ENCODE data around the gene CDH12. TPM values are rescaled to one million over a fixed set of nuclear protein-coding genes. Genes with fewer than 3 reads are reported as not detected.
"Not testable (repeated sequence)": the region's sequence is repeated elsewhere in the genome, so short reads cannot be mapped to it uniquely, and the experiment has no call there.

The CDH12 gene
- total and polyA plus RNA-seq, 4 donors, result 0.02 to 3.7 (median 0.31) TPM; not detected in 1

GRCh38 chr5:22295832-22296231, 557.3 kb downstream of the CDH12 start:
- Histone ChIP-seq H3K27ac (ENCODE audit: low read depth in 1 of 2, low read length in 1 of 2) (no peak overlapping the region), H3K9me3 (ENCODE audit: control insufficient read depth in 4 of 4, insufficient read depth in 3 of 4, low read length in 3 of 4) (peaks cover 0 to 15% (median 2%) of the 10 kb centered on the region in 4 donors), H3K9ac (ENCODE audit: insufficient read depth in 1 of 2, low read length in 2 of 2) (no peak overlapping the region), H3K4me3 (no peak overlapping the region), H3K36me3 (ENCODE audit: control insufficient read depth in 4 of 4, insufficient read depth in 4 of 4, low read length in 4 of 4) (no peaks in the 10 kb centered on the region), H3K4me1 (ENCODE audit: control insufficient read depth in 5 of 5, insufficient read depth in 5 of 5, low read length in 5 of 5) (no peaks in the 10 kb centered on the region), H3K27me3 (ENCODE audit: control insufficient read depth in 3 of 3, insufficient read depth in 3 of 3, low read length in 2 of 3) (no peaks in the 10 kb centered on the region)
- no peak for TF ChIP-seq CTCF (IDR thresholded peaks at IDR 0.05; ENCODE audit: control extremely low read depth, extremely low read depth)
- ATAC-seq (ENCODE audit: insufficient read depth, low FRiP score) (no peak), DNase-seq (no peak)
- WGBS, 2 donors, result 73 to 86% methylated on average over 1 of the region's 1 CpG

DNA sequence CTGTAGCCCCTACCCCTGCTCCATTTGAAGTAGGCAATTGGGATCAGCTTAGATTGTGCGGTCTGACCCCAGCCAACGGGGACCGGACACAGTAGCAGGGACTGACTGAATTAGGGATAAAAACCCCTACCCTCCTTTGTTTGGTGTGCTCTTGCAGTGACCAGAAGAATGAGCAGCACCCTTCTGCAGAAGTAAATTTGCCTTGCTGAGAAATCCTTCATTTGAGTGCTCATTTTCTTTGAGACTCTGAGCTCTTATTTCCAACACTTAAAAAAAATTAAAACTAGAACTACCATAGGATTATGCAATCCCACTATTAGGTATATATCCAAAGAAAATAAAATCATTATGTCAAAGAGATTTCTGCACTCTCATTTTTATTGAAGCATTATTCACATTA, 560.0 kb downstream of the CDH12 start:
- no peak overlapping the region for H3K9ac ChIP-seq (ENCODE audit: insufficient read depth in 1 of 2, low read length in 2 of 2)
- 88 to 95% methylated on average over 3 of the region's 3 CpGs for WGBS, 2 donors

DNA sequence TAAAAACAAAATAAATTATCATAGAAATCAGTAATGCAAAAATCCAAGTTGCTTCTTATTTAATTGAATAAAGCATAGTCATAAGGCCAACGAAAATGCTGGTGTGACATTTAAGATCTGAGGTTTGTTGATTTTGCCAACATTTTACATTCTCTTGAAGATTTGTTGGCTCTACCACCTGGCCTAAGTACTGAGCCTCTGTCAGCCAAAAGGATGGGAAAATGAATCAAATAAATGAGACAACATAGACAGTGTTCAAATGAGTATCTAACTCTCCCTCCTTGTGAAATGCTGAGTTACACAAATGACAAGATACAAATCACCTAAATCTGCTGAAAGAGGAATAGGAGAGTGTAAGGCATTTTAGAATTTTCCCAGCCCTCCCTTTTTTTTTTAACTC, 575.0 kb downstream of the CDH12 start:
- WGBS, 2 donors, result 63 to 87% methylated on average over 1 of the region's 1 CpG
- H3K4me3 ChIP-seq, result no peak overlapping the region
- H3K4me1 ChIP-seq (ENCODE audit: control insufficient read depth in 5 of 5, insufficient read depth in 5 of 5, low read length in 5 of 5), result no peaks in the 10 kb centered on the region
- ATAC-seq (ENCODE audit: insufficient read depth, low FRiP score) (no peak), DNase-seq (no peak)
- no peak overlapping the region for H3K9ac ChIP-seq (ENCODE audit: insufficient read depth in 1 of 2, low read length in 2 of 2)
- H3K27me3 ChIP-seq (ENCODE audit: control insufficient read depth in 3 of 3, insufficient read depth in 3 of 3, low read length in 2 of 3), result no peaks in the 10 kb centered on the region
- H3K36me3 ChIP-seq (ENCODE audit: control insufficient read depth in 4 of 4, insufficient read depth in 4 of 4, low read length in 4 of 4), result no peaks in the 10 kb centered on the region
- H3K9me3 ChIP-seq (ENCODE audit: control insufficient read depth in 4 of 4, insufficient read depth in 3 of 4, low read length in 3 of 4), result no peaks in the 10 kb centered on the region
- H3K27ac ChIP-seq (ENCODE audit: low read depth in 1 of 2, low read length in 1 of 2), result no peak overlapping the region
- no peak for TF ChIP-seq CTCF (IDR thresholded peaks at IDR 0.05; ENCODE audit: control extremely low read depth, extremely low read depth)

More for the DNA sequence above, 560.0 kb downstream of the CDH12 start:
- no peaks in the 10 kb centered on the region for H3K27me3 ChIP-seq (ENCODE audit: control insufficient read depth in 3 of 3, insufficient read depth in 3 of 3, low read length in 2 of 3)
- DNase-seq (no peak), ATAC-seq (ENCODE audit: insufficient read depth, low FRiP score) (no peak)
- H3K27ac ChIP-seq (ENCODE audit: low read depth in 1 of 2, low read length in 1 of 2), result no peak overlapping the region
- no peaks in the 10 kb centered on the region for H3K4me1 ChIP-seq (ENCODE audit: control insufficient read depth in 5 of 5, insufficient read depth in 5 of 5, low read length in 5 of 5)
- H3K4me3 ChIP-seq, result no peak overlapping the region
- TF ChIP-seq CTCF (IDR thresholded peaks at IDR 0.05; ENCODE audit: control extremely low read depth, extremely low read depth), result no peak
- H3K36me3 ChIP-seq (ENCODE audit: control insufficient read depth in 4 of 4, insufficient read depth in 4 of 4, low read length in 4 of 4), result no peaks in the 10 kb centered on the region
- H3K9me3 ChIP-seq (ENCODE audit: control insufficient read depth in 4 of 4, insufficient read depth in 3 of 4, low read length in 3 of 4), result peaks cover 0 to 15% (median 4%) of the 10 kb centered on the region in 4 donors

GRCh38 chr5:22277006-22277405, 576.1 kb downstream of the CDH12 start:
- DNase-seq, result no peak
- TF ChIP-seq CTCF (IDR thresholded peaks at IDR 0.05; ENCODE audit: control extremely low read depth, extremely low read depth), result no peak
- H3K27ac ChIP-seq (ENCODE audit: low read depth in 1 of 2, low read length in 1 of 2), result no peak overlapping the region
- H3K4me3 ChIP-seq, result no peak overlapping the region
- H3K27me3 ChIP-seq (ENCODE audit: control insufficient read depth in 3 of 3, insufficient read depth in 3 of 3, low read length in 2 of 3), result no peaks in the 10 kb centered on the region
- ATAC-seq (ENCODE audit: insufficient read depth, low FRiP score), result no peak
- H3K4me1 ChIP-seq (ENCODE audit: control insufficient read depth in 5 of 5, insufficient read depth in 5 of 5, low read length in 5 of 5), result no peaks in the 10 kb centered on the region
- H3K9me3 ChIP-seq (ENCODE audit: control insufficient read depth in 4 of 4, insufficient read depth in 3 of 4, low read length in 3 of 4), result peaks cover 0 to 2% (median 0%) of the 10 kb centered on the region in 4 donors
- no peak overlapping the region for H3K9ac ChIP-seq (ENCODE audit: insufficient read depth in 1 of 2, low read length in 2 of 2)
- no peaks in the 10 kb centered on the region for H3K36me3 ChIP-seq (ENCODE audit: control insufficient read depth in 4 of 4, insufficient read depth in 4 of 4, low read length in 4 of 4)
- WGBS, 2 donors, result 69% methylated on average over 4 of the region's 4 CpGs

DNA sequence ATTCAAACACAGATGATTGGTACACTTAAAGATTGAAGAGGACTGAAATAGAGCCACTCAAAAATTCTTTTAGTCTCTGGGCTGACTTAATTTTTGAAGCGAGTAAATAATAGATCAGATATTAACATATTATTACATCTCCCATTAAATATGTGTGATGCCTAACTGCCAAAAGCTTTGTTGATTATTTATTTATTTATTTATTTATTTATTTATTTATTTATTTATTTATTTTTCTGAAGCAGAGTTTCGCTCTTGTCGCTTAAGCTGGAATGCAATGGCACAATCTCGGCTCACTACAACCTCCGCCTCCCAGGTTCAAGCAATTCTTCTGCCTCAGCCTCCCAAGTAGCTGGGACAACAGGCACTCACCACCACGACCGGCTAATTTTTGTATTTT, 587.3 kb downstream of the CDH12 start:
- H3K9ac ChIP-seq (ENCODE audit: insufficient read depth in 1 of 2, low read length in 2 of 2); H3K27ac ChIP-seq (ENCODE audit: low read depth in 1 of 2, low read length in 1 of 2); ATAC-seq (ENCODE audit: insufficient read depth, low FRiP score); H3K9me3 ChIP-seq (ENCODE audit: control insufficient read depth in 4 of 4, insufficient read depth in 3 of 4, low read length in 3 of 4); H3K4me1 ChIP-seq (ENCODE audit: control insufficient read depth in 5 of 5, insufficient read depth in 5 of 5, low read length in 5 of 5); H3K36me3 ChIP-seq (ENCODE audit: control insufficient read depth in 4 of 4, insufficient read depth in 4 of 4, low read length in 4 of 4); H3K27me3 ChIP-seq (ENCODE audit: control insufficient read depth in 3 of 3, insufficient read depth in 3 of 3, low read length in 2 of 3); DNase-seq; H3K4me3 ChIP-seq: not testable (repeated sequence)
- WGBS, 2 donors, result 84 to 93% methylated on average over 7 of the region's 7 CpGs

All from lung (tissue), 12 donors.